UCSD-AML1 (cell line): ENCODE results near the gene PSAPL1.

Experiments
- DNase-seq: peaks from one replicate; lab custom pipeline; 2025; ENCODE audit not compliant: unreplicated experiment; lab: John Stamatoyannopoulos, UW

The PSAPL1 gene

GRCh38 chr4:7420661-7421040 is 14.1 kb downstream of the PSAPL1 start:
- DNase-seq = no peak

DNA sequence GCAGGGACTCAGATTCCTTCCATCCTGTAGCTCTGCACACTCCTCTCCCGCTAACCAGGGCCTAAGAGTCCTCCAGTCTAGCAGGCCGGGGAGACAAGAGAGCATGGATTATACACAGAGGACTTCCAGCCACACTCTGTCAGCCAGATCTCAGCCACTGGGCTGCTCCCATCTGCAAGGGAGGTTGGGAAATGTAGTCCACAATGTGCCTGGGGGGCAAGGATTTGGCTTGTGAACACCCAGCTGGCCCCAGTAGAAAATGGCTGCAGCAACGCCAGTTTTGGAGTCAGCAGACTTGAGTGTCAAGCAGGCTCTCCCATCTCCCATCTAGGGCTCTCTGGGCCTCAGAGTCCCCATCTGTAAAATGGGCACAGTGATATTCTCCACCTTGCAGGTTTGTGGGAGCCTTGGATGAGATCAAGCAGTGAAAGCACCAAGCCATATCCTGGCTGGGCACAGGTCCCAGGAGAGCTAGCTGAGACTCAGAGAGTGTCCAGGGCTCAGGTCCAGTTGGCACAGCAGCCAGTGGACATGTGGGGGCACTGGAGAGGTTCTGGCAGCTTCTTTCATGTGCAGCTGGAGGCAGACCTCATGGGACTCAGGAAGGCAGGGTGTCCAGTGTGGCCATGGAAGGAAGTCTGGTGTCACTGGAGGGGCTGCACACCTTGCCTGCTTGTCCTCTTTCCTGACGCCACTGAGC is 14.6 kb downstream of the PSAPL1 start:
- DNase-seq = no peak

DNA sequence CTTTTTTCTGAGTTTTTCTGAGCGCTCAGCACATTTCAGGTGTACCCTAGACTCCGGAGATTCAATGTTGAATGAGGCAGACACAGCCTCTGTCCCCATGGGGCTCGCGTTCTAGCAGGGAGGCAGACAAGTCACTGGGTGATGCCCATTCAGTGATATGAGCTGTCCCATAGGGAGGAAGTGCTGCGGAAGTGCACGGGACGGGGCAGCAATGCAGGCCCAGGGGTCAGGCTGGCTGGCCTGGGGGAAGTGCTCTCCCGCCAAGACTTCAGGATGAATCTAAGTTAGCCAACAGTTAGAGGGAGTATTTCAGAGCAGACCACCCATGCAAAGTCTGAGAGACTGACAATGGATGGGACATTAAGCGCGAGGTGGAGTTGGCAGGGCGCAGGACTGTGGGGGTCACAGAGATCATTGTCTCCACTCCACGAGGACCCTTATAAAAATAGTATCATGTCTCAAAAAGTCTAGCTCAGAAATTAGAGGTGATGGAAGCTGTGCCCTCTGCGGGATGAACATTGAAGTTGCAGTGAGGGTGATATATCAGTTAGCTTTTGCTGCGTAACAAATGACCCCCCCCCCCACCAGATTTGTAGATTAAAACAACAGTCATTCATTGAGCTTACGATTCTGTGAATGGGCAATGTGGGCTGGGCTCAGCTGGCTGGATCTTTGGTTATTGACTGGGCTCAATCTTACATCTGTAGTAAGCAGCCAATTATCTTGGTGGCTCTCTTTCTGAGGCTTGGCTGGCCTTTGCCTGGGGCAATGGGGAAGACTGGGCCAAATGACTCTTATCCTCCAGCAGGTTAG is 16.4 kb downstream of the PSAPL1 start:
- no peak for DNase-seq

DNA sequence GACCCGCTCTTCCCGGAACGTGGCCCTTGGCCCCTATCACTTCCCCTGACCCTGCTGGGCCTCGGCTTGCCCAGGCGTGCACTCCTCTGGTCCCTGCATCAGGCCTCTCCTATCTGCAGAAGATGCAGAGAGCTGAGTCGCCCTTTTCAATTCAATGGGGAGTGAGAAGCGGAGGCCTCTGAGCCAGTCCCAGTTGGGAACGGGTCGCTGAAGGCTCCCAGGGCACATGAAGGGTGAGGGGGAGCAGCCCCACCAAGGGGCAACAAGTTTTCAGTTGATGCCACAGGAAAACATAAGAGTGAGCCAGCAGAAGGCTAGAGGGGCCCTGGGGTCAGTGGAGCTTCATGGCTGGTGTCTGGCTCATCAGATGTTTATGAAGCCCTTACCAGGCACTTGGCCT is 17.1 kb downstream of the PSAPL1 start:
- DNase-seq = no peak

DNA sequence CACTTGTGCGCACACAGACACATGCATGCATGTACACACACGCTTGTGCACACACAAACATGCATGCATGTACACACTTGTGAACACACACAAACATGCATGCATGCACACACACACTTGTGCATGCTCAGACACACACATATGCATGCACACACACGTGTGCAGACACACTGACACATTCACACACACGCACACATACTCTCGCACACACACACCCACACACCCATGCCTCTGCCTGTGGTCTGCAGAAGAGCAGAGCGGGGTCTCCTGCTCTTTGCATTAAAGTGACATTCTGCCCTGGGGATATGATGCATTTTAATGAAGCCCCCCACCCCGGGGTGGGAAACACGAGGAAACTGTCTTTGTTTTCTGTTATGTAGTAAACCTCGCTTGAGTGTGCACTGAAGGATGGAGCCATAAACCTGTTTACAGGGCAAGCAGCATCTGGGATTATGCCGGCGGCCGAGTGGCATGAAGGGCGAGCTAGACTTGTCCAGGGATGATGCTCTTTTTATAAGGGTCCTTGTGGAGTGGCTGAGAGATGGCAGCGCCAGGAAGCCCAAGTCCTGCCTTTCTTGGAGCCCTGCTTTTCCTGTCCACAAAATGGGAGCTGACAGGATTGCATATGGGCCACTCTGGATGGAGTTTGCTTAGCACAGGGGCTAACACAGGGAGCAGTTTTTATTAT is 17.8 kb downstream of the PSAPL1 start:
- no peak for DNase-seq

DNA sequence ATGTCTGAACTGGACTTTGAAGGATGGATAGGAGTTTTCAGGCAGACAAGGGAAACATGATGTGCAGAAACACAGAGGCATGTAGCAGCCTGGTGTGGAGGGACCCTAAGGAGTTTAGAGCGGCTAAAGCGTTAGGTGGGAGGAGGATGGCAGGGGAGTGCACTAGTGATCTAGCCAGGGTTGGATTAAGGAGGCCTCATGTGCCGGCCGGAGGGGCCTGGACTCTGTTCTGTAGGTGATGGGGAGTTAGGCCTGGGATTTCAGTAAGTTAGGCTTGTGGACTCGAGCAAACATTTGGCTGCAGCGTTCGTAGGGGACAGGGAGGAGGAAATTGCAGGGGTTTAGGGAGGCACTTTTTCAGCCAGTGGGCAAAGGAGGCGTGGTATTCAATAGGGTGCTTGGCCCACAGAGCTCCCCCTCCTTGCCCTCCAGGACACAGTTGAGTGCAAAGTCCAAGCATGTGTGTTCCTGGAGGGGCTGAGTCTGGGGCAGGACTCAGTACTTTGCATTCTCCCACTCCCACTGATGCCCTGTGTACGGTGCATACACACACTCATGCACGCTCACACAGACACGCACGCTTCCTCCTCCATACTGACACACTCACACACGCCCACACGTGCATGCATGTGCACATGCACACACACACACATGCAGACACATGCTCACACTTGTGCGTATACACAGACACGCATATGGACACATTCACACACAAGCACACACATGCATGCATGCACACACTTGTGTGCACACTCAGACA is 18.6 kb downstream of the PSAPL1 start:
- no peak for DNase-seq

GRCh38 chr4:7414736-7415510 is 19.8 kb downstream of the PSAPL1 start:
- no peak for DNase-seq

GRCh38 chr4:7414046-7414445 is 20.7 kb downstream of the PSAPL1 start:
- no peak for DNase-seq

GRCh38 chr4:7412554-7412912 is 22.2 kb downstream of the PSAPL1 start:
- no peak for DNase-seq

GRCh38 chr4:7411896-7412553 is 22.7 kb downstream of the PSAPL1 start:
- DNase-seq = no peak

- no peak for DNase-seq
These were observed 23.2 kb downstream of the PSAPL1 start for GRCh38 chr4:7411491-7411890.

DNA sequence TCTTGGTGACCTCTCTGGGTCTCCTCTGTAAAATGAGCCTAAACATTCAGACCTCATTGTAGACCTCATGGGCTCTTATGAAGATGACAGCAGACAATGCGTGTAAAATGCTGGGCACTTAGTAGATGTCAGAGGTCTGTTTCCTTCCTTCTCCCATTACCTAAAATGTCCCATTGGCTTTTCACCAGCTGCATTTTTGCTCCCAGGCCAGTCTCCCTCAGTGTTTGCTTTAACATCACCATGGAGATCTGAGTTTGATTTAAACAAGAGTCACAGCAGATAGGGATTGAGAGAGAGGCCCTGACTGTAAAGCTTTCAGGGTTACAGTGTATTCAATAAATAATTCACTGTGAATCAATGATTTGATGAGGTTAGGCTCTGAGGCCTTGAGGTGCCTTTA is 24.3 kb downstream of the PSAPL1 start:
- no peak for DNase-seq

DNA sequence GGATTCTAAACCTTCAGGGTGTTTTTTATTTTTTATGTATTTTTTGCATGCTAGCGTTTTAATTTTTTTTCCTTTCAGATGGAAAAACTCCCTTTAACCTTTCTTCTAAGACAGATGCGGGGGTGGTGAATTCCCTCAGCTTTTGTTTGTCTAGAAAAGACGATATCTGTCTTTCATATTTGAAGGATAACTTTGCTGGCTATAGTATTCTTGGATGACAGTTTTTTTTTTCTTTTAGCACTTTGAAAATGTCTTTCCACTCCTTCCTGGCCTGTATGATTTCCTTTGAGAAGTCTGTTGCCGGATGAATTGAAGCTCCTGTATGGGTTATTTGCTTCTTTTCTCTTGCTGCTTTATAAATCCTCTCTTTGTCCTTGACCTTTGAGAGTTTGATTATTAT is 26.6 kb downstream of the PSAPL1 start:
- DNase-seq = no peak

DNA sequence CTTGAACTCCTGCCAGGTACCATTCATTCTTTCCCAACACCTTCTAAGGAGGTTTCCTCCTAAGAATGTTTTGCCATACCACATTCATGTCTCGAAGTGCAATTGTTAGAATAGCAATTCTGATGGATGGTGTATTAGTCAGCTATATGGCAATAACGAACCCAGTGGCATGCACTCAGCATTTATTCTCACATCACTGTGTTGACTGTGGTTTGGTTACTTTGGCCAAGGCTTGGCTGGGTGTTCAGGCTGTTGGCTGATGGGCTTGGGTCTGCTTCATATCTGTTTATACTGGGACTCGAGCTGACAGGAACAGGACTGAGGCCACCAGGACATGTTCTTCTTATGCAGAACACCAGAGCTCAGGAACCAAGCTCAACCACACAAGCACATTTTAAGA is 31.7 kb downstream of the PSAPL1 start:
- no peak for DNase-seq

GRCh38 chr4:7402526-7402925 is 32.2 kb downstream of the PSAPL1 start:
- no peak for DNase-seq

GRCh38 chr4:7400671-7401298 is 33.9 kb downstream of the PSAPL1 start:
- no peak for DNase-seq

DNA sequence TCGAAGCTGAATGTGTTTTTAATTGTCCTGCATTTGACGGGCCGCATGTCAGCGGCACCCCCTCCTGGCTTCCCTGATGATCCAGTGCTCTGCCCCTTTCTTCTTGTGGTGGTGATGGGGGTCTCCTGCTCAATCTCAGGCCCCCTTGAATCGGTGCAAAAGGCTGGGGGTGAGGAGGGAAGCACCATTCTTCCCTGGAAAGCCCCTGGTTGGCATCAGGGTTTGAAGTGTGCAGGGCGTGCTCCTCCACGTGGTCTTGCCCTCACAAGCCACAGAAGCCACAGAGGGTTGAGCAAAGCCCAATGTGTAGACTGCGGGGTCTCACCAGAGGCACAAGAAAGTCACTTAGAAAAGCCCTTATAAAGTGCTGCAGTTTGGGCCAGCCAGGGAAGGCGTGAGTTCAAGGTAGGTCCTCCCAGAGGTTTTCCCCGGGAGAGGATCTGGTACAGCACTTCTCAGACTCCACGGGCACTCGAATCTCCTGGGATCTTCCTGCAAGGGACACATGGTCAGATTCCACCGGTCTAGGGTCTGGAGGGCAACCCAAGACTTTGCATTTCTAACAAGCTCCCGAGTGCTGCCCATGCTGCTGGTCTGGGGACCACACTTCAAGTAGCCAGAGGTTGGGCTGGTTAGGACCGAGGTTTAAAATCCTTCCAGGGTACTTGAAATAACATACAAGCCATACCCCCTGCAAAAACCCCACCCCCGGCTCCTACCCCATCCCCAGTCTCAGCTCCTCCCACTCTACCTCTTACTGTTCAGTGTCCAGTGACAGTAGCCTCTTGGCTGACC is 35.1 kb downstream of the PSAPL1 start:
- DNase-seq = no peak

GRCh38 chr4:7398788-7399439 is 35.8 kb downstream of the PSAPL1 start:
- no peak for DNase-seq

GRCh38 chr4:7398104-7398423 is 36.7 kb downstream of the PSAPL1 start:
- DNase-seq = peak; percentile 38
